GM04504 (cell line): ENCODE results near the gene CAP1.

Source experiments
- DNase-seq: peaks from one replicate; pipeline ENCODE4 v3.0.0-alpha.2; 2012; ENCODE audit warnings: low read depth

The CAP1 gene

GRCh38 chr1:40096646-40096976 lies 56.1 kb downstream of the CAP1 start:
- no peak for DNase-seq

- DNase-seq: peak; percentile 24
Measured at GRCh38 chr1:40096977-40097782, 56.7 kb downstream of the CAP1 start, which contains the start of gene PPT1. PPT1 (minus strand) TSS chr1:40097252; CDS start chr1:40097238, 14 bp downstream.

GRCh38 chr1:40102038-40102437 lies 61.5 kb downstream of the CAP1 start:
- DNase-seq: no peak

GRCh38 chr1:40102896-40103295 lies 62.4 kb downstream of the CAP1 start:
- DNase-seq: no peak

- no peak for DNase-seq
Measured at GRCh38 chr1:40105028-40105427, 64.5 kb downstream of the CAP1 start.

GRCh38 chr1:40107290-40107959 lies 66.9 kb downstream of the CAP1 start:
- no peak for DNase-seq

GRCh38 chr1:40110389-40110788 lies 69.9 kb downstream of the CAP1 start:
- DNase-seq: no peak

GRCh38 chr1:40114400-40114799 lies 73.9 kb downstream of the CAP1 start:
- DNase-seq: no peak

- no peak for DNase-seq
Measured at GRCh38 chr1:40120128-40120527, 79.6 kb downstream of the CAP1 start.
